GM19193 (cell line): ENCODE results near the gene AIF1.

Experiments used
- POLR2A ChIP-seq: IDR thresholded peaks from 4 replicates; pipeline ENCODE4 v1.6.1; 2011; ENCODE audit not compliant: insufficient read depth, insufficient read length; ENCODE audit errors: extremely low read depth

The AIF1 gene

GRCh38 chr6:31588871-31589650 is 26.0 kb upstream of the AIF1 start:
- TF ChIP-seq POLR2A: no peak

- no peak for TF ChIP-seq POLR2A
Measured at GRCh38 chr6:31592396-31592771, 22.6 kb upstream of the AIF1 start.

GRCh38 chr6:31597006-31597405 is 18.0 kb upstream of the AIF1 start:
- no peak for TF ChIP-seq POLR2A

DNA sequence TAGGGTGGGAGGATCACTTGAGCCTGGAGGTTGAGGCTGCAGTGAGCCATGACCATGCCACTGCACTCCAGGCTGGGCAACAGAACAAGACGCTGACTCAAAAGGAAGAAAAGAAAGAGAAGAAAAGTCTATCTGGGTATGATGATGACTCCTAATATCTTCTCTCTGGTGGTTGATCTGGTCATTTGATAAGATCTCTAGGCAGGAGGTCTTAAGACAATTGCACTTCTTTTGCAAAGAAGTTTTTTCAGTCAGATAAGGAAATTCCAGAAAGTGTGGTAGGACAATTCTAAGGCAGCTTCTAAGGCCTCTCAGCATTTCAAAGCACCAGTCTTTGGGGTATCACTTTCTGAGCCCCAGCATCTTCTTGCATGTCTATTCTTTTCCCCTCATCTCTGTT is 7.7 kb upstream of the AIF1 start:
- TF ChIP-seq POLR2A: no peak

DNA sequence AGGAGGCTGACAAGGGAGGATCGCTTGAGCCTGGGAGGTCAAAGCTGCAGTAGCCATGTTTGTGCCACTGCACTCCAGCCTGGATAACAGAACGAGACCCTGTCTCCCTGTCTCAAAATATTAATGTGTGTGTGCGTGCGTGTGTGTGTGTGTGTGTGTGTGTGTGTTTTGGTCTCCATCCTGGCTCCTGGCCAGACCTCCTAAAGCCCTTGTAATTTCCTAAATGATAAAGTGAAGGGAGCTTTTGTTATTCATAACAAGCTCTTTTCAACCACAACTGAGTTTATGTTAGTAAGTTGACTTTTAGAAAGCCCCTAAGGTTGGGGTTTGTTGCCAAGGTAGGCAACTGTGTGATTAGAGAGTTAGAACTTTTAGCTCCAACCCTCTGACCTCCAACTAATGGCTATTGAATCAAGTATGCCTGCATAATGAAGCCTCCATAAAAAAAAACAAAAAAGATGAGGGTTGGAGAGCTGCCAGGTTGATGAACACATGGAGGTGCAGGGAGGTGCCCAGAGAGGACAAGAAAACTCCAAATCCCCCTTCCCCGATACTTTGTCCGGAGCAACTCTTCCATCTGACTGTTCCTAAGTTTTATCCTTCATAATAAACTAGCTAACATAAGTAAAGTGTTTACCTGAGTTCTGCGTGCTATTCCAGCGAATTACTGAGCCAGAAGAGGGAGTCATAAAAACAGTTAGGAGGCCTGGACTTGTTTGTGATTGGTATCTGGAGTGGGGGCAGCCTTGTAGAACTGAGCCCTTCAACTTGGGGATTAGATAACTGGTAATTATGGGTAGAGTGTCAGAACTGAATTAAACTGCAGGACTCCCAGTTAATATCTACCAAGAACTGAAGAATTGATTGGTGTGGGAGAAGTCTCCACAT is 5.3 kb upstream of the AIF1 start:
- TF ChIP-seq POLR2A: no peak

GRCh38 chr6:31610968-31611367 is 4.1 kb upstream of the AIF1 start:
- no peak for TF ChIP-seq POLR2A

DNA sequence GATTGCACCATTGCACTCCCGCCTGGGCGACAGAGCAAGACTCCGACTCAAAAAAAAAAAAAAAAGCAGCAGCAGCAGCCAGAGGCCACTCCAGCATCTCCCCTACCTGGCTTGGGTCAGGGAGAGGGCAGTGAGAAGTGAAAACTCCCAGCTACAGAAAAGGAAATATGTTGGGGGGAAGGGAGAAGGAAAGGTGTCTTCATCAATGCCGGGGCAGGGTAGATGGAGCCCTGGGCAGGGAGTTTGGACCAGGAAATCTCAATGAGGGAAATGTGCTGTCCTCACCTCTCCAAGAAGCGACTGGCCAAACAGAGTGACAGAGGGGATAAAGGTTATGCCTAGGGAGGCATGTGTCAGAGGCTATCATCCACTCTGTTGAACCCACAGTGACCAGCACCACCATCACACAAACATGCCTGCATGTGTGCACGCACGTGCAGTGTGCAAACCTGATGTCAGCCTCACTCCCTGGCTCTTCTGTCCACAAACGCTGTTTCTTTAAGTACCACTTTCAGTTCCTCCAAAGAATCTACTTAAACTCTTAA is 887 bp upstream of the AIF1 start:
- no peak for TF ChIP-seq POLR2A

GRCh38 chr6:31615748-31616147 is 714 bp downstream of the AIF1 start:
- TF ChIP-seq POLR2A: no peak

DNA sequence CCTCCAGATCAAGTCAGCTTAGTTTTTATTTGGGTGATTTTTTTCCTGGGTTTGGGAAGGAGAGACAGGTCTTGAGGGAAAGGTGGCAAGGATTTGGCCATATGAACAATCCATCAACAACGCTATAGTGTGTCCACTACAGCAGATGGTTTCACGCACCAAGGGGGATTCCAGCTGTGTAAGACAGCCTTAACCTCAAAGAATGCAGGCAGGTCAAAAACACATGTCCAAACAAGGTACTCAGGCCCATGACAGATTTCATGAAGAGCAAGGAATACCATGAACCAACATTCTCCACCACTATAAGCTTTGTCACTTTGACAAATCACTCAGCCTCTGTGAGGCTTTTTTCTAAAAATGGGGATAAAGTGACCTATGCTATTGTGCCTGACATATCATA is 2.0 kb downstream of the AIF1 start:
- TF ChIP-seq POLR2A: no peak

DNA sequence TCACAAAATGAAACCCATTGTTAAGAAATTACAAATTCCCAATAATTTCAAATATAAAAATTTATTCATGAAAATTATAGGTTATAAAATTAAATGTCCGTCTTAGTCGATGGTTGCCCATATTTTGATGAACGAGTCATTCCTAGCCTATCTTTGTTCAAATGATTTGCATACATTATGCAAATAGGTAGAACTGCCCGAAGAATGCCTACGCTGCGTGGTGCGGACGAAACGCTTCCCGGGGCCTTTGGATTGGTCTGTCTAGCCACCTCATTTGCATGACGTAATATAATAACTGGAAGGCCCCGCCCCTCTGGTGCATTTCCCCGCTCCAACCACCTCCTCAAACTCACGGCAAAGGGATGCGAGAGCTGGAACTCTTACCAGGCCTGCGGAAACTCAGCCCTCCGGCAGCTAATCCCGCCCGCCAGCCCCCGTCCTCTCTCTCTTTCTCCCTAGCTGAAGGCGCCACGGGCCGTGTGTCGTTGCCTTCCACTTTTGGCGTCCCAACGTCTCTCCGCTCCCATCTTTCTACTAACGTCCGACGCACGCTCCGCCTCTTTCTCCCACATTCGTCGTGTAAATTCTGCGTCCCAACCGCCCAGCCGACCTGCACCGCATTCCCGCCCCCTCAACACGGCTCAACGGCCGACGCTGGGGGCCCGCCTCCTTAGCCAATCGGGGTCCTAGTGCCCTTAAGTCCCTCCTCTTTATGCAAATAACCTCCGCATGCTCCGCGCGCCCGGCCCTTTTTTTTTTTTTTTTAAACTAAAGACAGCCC is 5.0 kb downstream of the AIF1 start:
- TF ChIP-seq POLR2A: peak; percentile 89

GRCh38 chr6:31620586-31621319 is 5.7 kb downstream of the AIF1 start, which contains the start of gene PRRC2A:
Gene PRRC2A, plus strand, starts transcription at chr6:31620715. Its CDS starts 2,075 bp downstream, at chr6:31622790.
- peak; percentile 27 for TF ChIP-seq POLR2A

GRCh38 chr6:31621320-31621939 is 6.4 kb downstream of the AIF1 start:
- TF ChIP-seq POLR2A: no peak

- no peak for TF ChIP-seq POLR2A
Measured at GRCh38 chr6:31621991-31622390, 7.0 kb downstream of the AIF1 start.

DNA sequence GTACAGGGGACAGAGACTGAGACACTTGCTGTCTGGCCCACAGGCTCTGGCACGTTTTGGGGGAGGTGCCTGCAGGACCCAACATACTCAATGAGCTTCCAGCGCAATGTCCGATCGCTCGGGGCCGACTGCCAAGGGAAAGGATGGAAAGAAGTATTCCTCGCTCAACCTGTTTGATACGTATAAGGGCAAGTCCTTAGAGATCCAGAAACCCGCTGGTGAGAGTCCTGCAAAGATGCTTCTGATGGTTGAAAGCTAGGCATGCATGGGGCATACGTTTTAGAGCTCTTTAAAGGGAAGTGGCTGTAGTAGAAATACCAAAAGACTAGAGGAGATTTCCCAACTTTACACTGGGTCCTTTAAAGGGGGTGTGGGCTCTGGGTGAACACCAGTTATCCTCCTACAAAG is 7.7 kb downstream of the AIF1 start:
- no peak for TF ChIP-seq POLR2A

DNA sequence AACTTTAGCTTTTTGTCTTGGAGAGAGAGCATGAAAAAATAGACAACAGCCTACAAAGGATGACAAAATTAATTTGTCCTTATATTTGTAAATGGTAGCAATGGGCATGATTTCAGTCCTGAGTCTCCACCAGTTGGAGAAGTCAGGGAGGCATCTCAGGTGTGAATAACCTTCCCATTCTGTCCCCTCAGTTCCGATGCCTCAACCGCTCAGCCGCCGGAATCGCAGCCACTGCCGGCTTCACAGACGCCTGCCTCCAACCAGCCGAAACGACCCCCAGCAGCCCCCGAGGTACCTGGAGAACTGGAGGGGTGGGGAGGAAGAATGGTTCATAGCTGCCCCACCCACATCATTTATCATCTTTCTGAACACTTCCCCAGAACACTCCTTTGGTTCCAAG is 9.0 kb downstream of the AIF1 start:
- TF ChIP-seq POLR2A: no peak

DNA sequence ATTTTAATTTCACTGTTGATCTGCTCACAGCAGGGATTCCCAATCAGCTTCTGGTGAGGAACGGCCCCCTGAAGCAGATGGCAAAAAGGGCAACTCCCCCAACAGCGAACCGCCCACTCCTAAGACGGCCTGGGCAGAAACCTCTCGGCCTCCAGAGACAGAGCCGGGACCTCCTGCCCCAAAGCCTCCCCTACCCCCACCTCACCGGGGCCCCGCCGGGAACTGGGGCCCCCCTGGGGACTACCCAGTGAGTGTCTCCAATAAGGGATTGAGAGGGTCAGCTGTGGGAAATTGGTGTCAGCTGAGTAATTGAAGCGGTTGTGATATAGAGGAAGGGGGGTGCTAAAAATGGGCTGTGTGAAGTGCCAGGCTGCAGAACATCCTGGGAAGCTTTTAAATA is 11.9 kb downstream of the AIF1 start:
- no peak for TF ChIP-seq POLR2A
